Neural progenitor cell (in vitro differentiated cells): ENCODE results near the gene GYPC. TPM values are rescaled to one million over a fixed set of nuclear protein-coding genes. Genes with fewer than 3 reads are reported as not detected.

ENCODE experiments used
- DNase-seq: peaks from one replicate; pipeline ENCODE4 v3.0.0-alpha.2; 2016; ENCODE audit warnings: low spot score
- H2AFZ ChIP-seq: fragments of 200-600 bp; sonication (generic); replicated peaks from 2 replicates; pipeline ENCODE4 v1.6.1; 2016; ENCODE audit warnings: antibody characterized with exemption
- H3F3A ChIP-seq: fragments of 200-600 bp; sonication (generic); 2 replicates; pipeline ENCODE4 v1.6.1; 2016; ENCODE audit warnings: antibody characterized with exemption, low read depth
- H3K27ac ChIP-seq: fragments of 200-600 bp; sonication (generic); 2 replicates; pipeline ENCODE4 v1.5.1; 2016; ENCODE audit warnings: mild to moderate bottlenecking
- H3K27me3 ChIP-seq: fragments of 200-600 bp; sonication (generic); 2 replicates; pipeline ENCODE4 v1.6.1; 2016; ENCODE audit warnings: mild to moderate bottlenecking, moderate library complexity
- H3K36me3 ChIP-seq: fragments of 200-600 bp; sonication (generic); 2 replicates; pipeline ENCODE4 v1.5.1; 2016
- H3K4me1 ChIP-seq: fragments of 200-600 bp; sonication (generic); 2 replicates; pipeline ENCODE4 v1.6.1; 2016; ENCODE audit warnings: mixed run types
- H3K4me2 ChIP-seq: fragments of 200-600 bp; sonication (generic); 2 replicates; pipeline ENCODE4 v1.6.1; 2016
- H3K4me3 ChIP-seq: fragments of 200-600 bp; sonication (generic); 2 replicates; pipeline ENCODE4 v1.5.1; 2016
- H3K79me2 ChIP-seq: fragments of 200-600 bp; sonication (generic); 2 replicates; pipeline ENCODE4 v1.6.1; 2016; ENCODE audit warnings: low read depth
- H3K9ac ChIP-seq: fragments of 200-600 bp; sonication (generic); 2 replicates; pipeline ENCODE4 v1.6.1; 2016
- H3K9me3 ChIP-seq: fragments of 200-600 bp; sonication (generic); 2 replicates; pipeline ENCODE4 v1.5.1; 2016; ENCODE audit warnings: low read depth
- H4K20me1 ChIP-seq: fragments of 200-600 bp; sonication (generic); 2 replicates; pipeline ENCODE4 v1.6.1; 2016; ENCODE audit warnings: low read depth
- H3K27ac Mint-ChIP-seq: 3 replicates; pipeline ENCODE4 v1.8.0; 2021; ENCODE audit warnings: mixed read lengths
- H3K27me3 Mint-ChIP-seq: 2 replicates; pipeline ENCODE4 v1.8.0; 2022; ENCODE audit warnings: low read depth, mild to moderate bottlenecking, inconsistent platforms, moderate library complexity, mixed read lengths; ENCODE audit not compliant: insufficient read depth
- H3K36me3 Mint-ChIP-seq: 3 replicates; pipeline ENCODE4 v1.8.0; 2021; ENCODE audit warnings: mixed read lengths
- H3K4me1 Mint-ChIP-seq: 3 replicates; pipeline ENCODE4 v1.8.0; 2021; ENCODE audit warnings: mixed read lengths
- H3K4me3 Mint-ChIP-seq: 3 replicates; pipeline ENCODE4 v1.8.0; 2021; ENCODE audit warnings: mild to moderate bottlenecking, moderate library complexity, mixed read lengths
- H3K9me3 Mint-ChIP-seq: 3 replicates; pipeline ENCODE4 v1.8.0; 2020; ENCODE audit warnings: mixed read lengths
- CTCF ChIP-seq: fragments of 200-600 bp; sonication (generic); IDR thresholded peaks from 2 replicates; pipeline ENCODE4 v1.5.1; 2017; ENCODE audit warnings: antibody characterized with exemption, mild to moderate bottlenecking
- EZH2 ChIP-seq: fragments of 200-600 bp; sonication (generic); IDR thresholded peaks from 2 replicates; pipeline ENCODE4 v1.6.1; 2017; ENCODE audit warnings: antibody characterized with exemption, mild to moderate bottlenecking, moderate library complexity
- EZH2phosphoT487 ChIP-seq: fragments of 200-600 bp; sonication (generic); IDR thresholded peaks from 2 replicates; pipeline ENCODE4 v1.6.1; 2017; ENCODE audit warnings: antibody characterized with exemption
- total RNA-seq: library from RNA; depleted of rRNA; stranded (reverse); fragments of >200 nt; gene quantifications from 2 replicates; pipeline ENCODE4 v1.2.3, GENCODE V29; 2015; ENCODE audit warnings: low replicate concordance

Gene GYPC
- total RNA-seq, 1 donor from 2014 or later: 3.4 TPM

GRCh38 chr2:126665483-126665882 lies 9.5 kb downstream of the GYPC start:
- Histone ChIP-seq H3K36me3 (no peaks in the 10 kb centered on the region), H3F3A (no peaks in the 10 kb centered on the region), H3K79me2 (no peaks in the 10 kb centered on the region), H3K9me3 (no peaks in the 10 kb centered on the region), H3K4me1 (peaks cover 11% of the 10 kb centered on the region), H3K4me2 (peak overlapping the region; percentile 13), H3K4me3 (no peak overlapping the region), H2AFZ (no peak overlapping the region), H3K9ac (no peak overlapping the region), H3K27ac (no peak overlapping the region), H3K27me3 (no peaks in the 10 kb centered on the region), H4K20me1 (no peaks in the 10 kb centered on the region)
- H3K36me3 Mint-ChIP-seq: peaks cover 19% of the 10 kb centered on the region
- no peaks in the 10 kb centered on the region for H3K9me3 Mint-ChIP-seq
- TF ChIP-seq EZH2 (no peak), CTCF (no peak), EZH2phosphoT487 (no peak)
- no peak overlapping the region for H3K4me3 Mint-ChIP-seq
- DNase-seq: no peak
- H3K27ac Mint-ChIP-seq: peak overlapping the region; percentile 96
- peaks cover 74% of the 10 kb centered on the region for H3K4me1 Mint-ChIP-seq
- peaks cover under 1% of the 10 kb centered on the region for H3K27me3 Mint-ChIP-seq

- H2AFZ ChIP-seq: no peak overlapping the region
- no peak overlapping the region for H3K4me3 Mint-ChIP-seq
- H3K9me3 Mint-ChIP-seq: peaks cover 2% of the 10 kb centered on the region
- no peaks in the 10 kb centered on the region for H4K20me1 ChIP-seq
- peak overlapping the region; percentile 47 for H3K27ac Mint-ChIP-seq
- no peak overlapping the region for H3K4me2 ChIP-seq
- no peak overlapping the region for H3K4me3 ChIP-seq
- H3K79me2 ChIP-seq: no peaks in the 10 kb centered on the region
- peaks cover 16% of the 10 kb centered on the region for H3K36me3 Mint-ChIP-seq
- H3K9ac ChIP-seq: no peak overlapping the region
- no peak overlapping the region for H3K27ac ChIP-seq
- peaks cover 11% of the 10 kb centered on the region for H3K4me1 ChIP-seq
- peaks cover 3% of the 10 kb centered on the region for H3K27me3 Mint-ChIP-seq
- no peak for TF ChIP-seq CTCF
- no peak for TF ChIP-seq EZH2phosphoT487
- no peak for TF ChIP-seq EZH2
- no peak for DNase-seq
- H3K4me1 Mint-ChIP-seq: peaks cover 59% of the 10 kb centered on the region
- no peaks in the 10 kb centered on the region for H3F3A ChIP-seq
- no peaks in the 10 kb centered on the region for H3K9me3 ChIP-seq
- no peaks in the 10 kb centered on the region for H3K36me3 ChIP-seq
- H3K27me3 ChIP-seq: no peaks in the 10 kb centered on the region
Measured at GRCh38 chr2:126668254-126668653, 12.3 kb downstream of the GYPC start.

- peak overlapping the region; percentile 54 for H3K27ac Mint-ChIP-seq
- H4K20me1 ChIP-seq: no peaks in the 10 kb centered on the region
- H3K9ac ChIP-seq: no peak overlapping the region
- H3K4me2 ChIP-seq: no peak overlapping the region
- DNase-seq: no peak
- peaks cover 3% of the 10 kb centered on the region for H3K27me3 Mint-ChIP-seq
- no peak for TF ChIP-seq EZH2phosphoT487
- TF ChIP-seq CTCF: no peak
- no peak for TF ChIP-seq EZH2
- H2AFZ ChIP-seq: no peak overlapping the region
- H3F3A ChIP-seq: no peaks in the 10 kb centered on the region
- no peaks in the 10 kb centered on the region for H3K79me2 ChIP-seq
- H3K9me3 Mint-ChIP-seq: peaks cover 5% of the 10 kb centered on the region
- no peaks in the 10 kb centered on the region for H3K27me3 ChIP-seq
- no peak overlapping the region for H3K27ac ChIP-seq
- H3K36me3 Mint-ChIP-seq: peaks cover 15% of the 10 kb centered on the region
- H3K36me3 ChIP-seq: no peaks in the 10 kb centered on the region
- peaks cover 51% of the 10 kb centered on the region for H3K4me1 Mint-ChIP-seq
- H3K9me3 ChIP-seq: no peaks in the 10 kb centered on the region
- no peak overlapping the region for H3K4me3 Mint-ChIP-seq
- peaks cover 11% of the 10 kb centered on the region for H3K4me1 ChIP-seq
- no peak overlapping the region for H3K4me3 ChIP-seq
Measured at GRCh38 chr2:126669772-126670171, 13.8 kb downstream of the GYPC start.
